A549 (cell line): ENCODE measurements around the gene RAN. TPM values are rescaled to one million over a fixed set of nuclear protein-coding genes. Genes with fewer than 3 reads are reported as not detected.
A peak's percentile ranks its signal among the peaks of the same experiment; 100 is the strongest.

Source experiments
- ATAC-seq, 2 experiments: fragments of 200-7000 bp in 1 of 2; fragments of >200 bp in 1 of 2; cut with Nextera tagmentation in 1 of 2; cut with Tn5 transposase in 1 of 2; 3 replicates each; pipeline versions ENCODE4 v1.8.0 to v1.9.1; 2018 to 2020; ENCODE audit warnings: mild to moderate bottlenecking in 1 of 2, moderate library complexity in 1 of 2
- CTCF ChIA-PET: fragments of 300-600 bp; sonication (Branson Sonifier 250); formaldehyde crosslinking; extraction: SDS; loops from one replicate; lab custom pipeline; 2021; ENCODE audit warnings: antibody characterized with exemption, inconsistent platforms; lab: Yijun Ruan, JAX
- POLR2A ChIA-PET: fragments of 350-600 bp; formaldehyde crosslinking; extraction: SDS; loops from one replicate; lab custom pipeline; 2021; ENCODE audit warnings: antibody characterized with exemption, inconsistent platforms; lab: Yijun Ruan, JAX
- DNase-seq, 2 experiments: peaks; one replicate each; pipeline versions ENCODE4 v3.0.0 to v3.0.0-alpha.2; 2011 to 2016; ENCODE audit warnings: low read depth in 1 of 2, low spot score in 1 of 2
- FAIRE-seq: peaks from 2 replicates; lab custom pipeline; 2011; peaks lifted over from hg19 to GRCh38; lab: Jason Lieb, UNC
- H3K27ac ChIP-seq, 2 experiments: fragments of >200 bp; sonication (Bioruptor Twin); formaldehyde crosslinking; 3 replicates each; pipeline ENCODE4 v1.5.1; 2016 to 2017
- H3K4me1 ChIP-seq: fragments of >200 bp; sonication (Bioruptor Twin); formaldehyde crosslinking; 3 replicates; pipeline ENCODE4 v1.6.1; 2016
- H3K4me2 ChIP-seq: fragments of >200 bp; sonication (Bioruptor Twin); formaldehyde crosslinking; 3 replicates; pipeline ENCODE4 v1.6.1; 2016
- H3K4me3 ChIP-seq: fragments of >200 bp; sonication (Bioruptor Twin); formaldehyde crosslinking; 3 replicates; pipeline ENCODE4 v1.5.1; 2016
- H3K9me3 ChIP-seq: fragments of >200 bp; sonication (Bioruptor Twin); formaldehyde crosslinking; 3 replicates; pipeline ENCODE4 v1.6.1; 2016
- ATOH8 ChIP-seq: fragments of 250-450 bp; sonication (Bioruptor Pico); IDR thresholded peaks from 2 replicates; pipeline ENCODE4 v1.5.0; 2020; ENCODE audit warnings: low read depth, mild to moderate bottlenecking, moderate library complexity
- CBX2 ChIP-seq: fragments of 200-600 bp; sonication (generic); IDR thresholded peaks from 2 replicates; pipeline ENCODE4 v1.6.1; 2016; ENCODE audit warnings: low read depth, mild to moderate bottlenecking, borderline replicate concordance
- E2F6 ChIP-seq: IDR thresholded peaks from 2 replicates; pipeline ENCODE4 v1.6.1; 2012; ENCODE audit warnings: low read depth, borderline replicate concordance
- EP300 ChIP-seq, 2 experiments: fragments of >200 bp; sonication (Bioruptor Twin); formaldehyde crosslinking; IDR thresholded peaks; 2 replicates in 1 of 2; 3 replicates in 1 of 2; pipeline ENCODE4 v1.6.1; 2016 to 2017
- HDAC2 ChIP-seq: fragments of 200-600 bp; sonication (generic); IDR thresholded peaks from 2 replicates; pipeline ENCODE4 v1.6.1; 2016
- MAX ChIP-seq: IDR thresholded peaks from 2 replicates; pipeline ENCODE4 v1.6.1; 2012
- NPAS2 ChIP-seq: fragments of 250-450 bp; sonication (Bioruptor Pico); IDR thresholded peaks from 2 replicates; pipeline ENCODE4 v1.8.0; 2022; ENCODE audit warnings: mild to moderate bottlenecking, moderate library complexity, borderline replicate concordance
- NR3C1 ChIP-seq: fragments of >200 bp; sonication (Bioruptor Twin); formaldehyde crosslinking; IDR thresholded peaks from 3 replicates; pipeline ENCODE4 v1.6.1; 2017
- POLR2AphosphoS2 ChIP-seq: conservative IDR thresholded peaks from 2 replicates; pipeline ENCODE4 v1.6.1; 2012; ENCODE audit warnings: low read length, improper control_type of control experiment, inconsistent platforms
- RAD21 ChIP-seq, 2 experiments: fragments of >200 bp in 1 of 2; sonication (Bioruptor Twin) in 1 of 2; formaldehyde crosslinking in 1 of 2; IDR thresholded peaks in 1 of 2; conservative IDR thresholded peaks in 1 of 2; 2 replicates in 1 of 2; 3 replicates in 1 of 2; pipeline ENCODE4 v1.6.1; 2012 to 2018; ENCODE audit warnings: inconsistent platforms in 1 of 2
- RARB ChIP-seq: fragments of 250-450 bp; sonication (Bioruptor Pico); IDR thresholded peaks from 2 replicates; pipeline ENCODE4 v1.8.0; 2021; ENCODE audit warnings: mild to moderate bottlenecking, moderate library complexity
- SMC3 ChIP-seq: fragments of >200 bp; sonication (Bioruptor Twin); formaldehyde crosslinking; IDR thresholded peaks from 3 replicates; pipeline ENCODE4 v1.6.1; 2018; ENCODE audit warnings: inconsistent platforms
- SREBF2 ChIP-seq: fragments of 450-650 bp; IDR thresholded peaks from 2 replicates; pipeline ENCODE4 v1.6.1; 2014; ENCODE audit warnings: mild to moderate bottlenecking, moderate library complexity
- ZFP36 ChIP-seq: fragments of 450-650 bp; IDR thresholded peaks from 2 replicates; pipeline ENCODE4 v1.6.1; 2014; ENCODE audit warnings: borderline replicate concordance; ENCODE audit not compliant: partially characterized antibody
- ZSCAN20 ChIP-seq: fragments of 250-450 bp; sonication (Bioruptor Pico); IDR thresholded peaks from 2 replicates; pipeline ENCODE4 v1.8.0; 2022; ENCODE audit warnings: mild to moderate bottlenecking, moderate library complexity
- WGBS: methylation state at CpG from one replicate; pipeline ENCODE4 v1.1.6; 2017; ENCODE audit errors: missing lambda C conversion rate; 5-methylcytosine and 5-hydroxymethylcytosine counted together
- polyA plus RNA-seq, 4 experiments: library from polyadenylated mRNA; depleted of rRNA in 3 of 4; stranded (reverse); fragments of >200 nt; fragmentation: RNase III in 1 of 4; extraction: RNeasy Plus Mini Kit Qiagen cat#74134 plus additional on column Dnase treatment in 1 of 4; gene quantifications; 2 replicates in 3 of 4; 3 replicates in 1 of 4; pipeline ENCODE4 v1.2.3, GENCODE V29; 2011 to 2017
- TF ChIP-seq, protein P1 (sequence below): fragments of >200 bp; sonication (Bioruptor Twin); formaldehyde crosslinking; IDR thresholded peaks from 2 replicates; pipeline ENCODE4 v1.6.1; 2016
- TF ChIP-seq, protein P2 (sequence below): IDR thresholded peaks from 2 replicates; pipeline ENCODE4 v1.6.1; 2012
- TF ChIP-seq, protein P3 (sequence below): fragments of >200 bp; sonication (Bioruptor Twin); formaldehyde crosslinking; IDR thresholded peaks from 3 replicates; pipeline ENCODE4 v1.5.1; 2016
- TF ChIP-seq, protein P4 (sequence below): fragments of 200-600 bp; sonication (generic); IDR thresholded peaks from 2 replicates; pipeline ENCODE4 v1.6.1; 2016; ENCODE audit warnings: antibody characterized with exemption, mild to moderate bottlenecking, moderate library complexity

Gene RAN
- polyA plus RNA-seq, 2 of the 4 experiments (the other 2 are of a cell fraction) = 1,941 to 3,303 TPM

GRCh38 chr12:130916241-130916911 is 44.5 kb downstream of the RAN start (continued):
- TF ChIP-seq, protein P1, sequence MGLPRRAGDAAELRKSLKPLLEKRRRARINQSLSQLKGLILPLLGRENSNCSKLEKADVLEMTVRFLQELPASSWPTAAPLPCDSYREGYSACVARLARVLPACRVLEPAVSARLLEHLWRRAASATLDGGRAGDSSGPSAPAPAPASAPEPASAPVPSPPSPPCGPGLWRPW = peak; percentile 38; the same call in 1 of the 2 replicates

DNA sequence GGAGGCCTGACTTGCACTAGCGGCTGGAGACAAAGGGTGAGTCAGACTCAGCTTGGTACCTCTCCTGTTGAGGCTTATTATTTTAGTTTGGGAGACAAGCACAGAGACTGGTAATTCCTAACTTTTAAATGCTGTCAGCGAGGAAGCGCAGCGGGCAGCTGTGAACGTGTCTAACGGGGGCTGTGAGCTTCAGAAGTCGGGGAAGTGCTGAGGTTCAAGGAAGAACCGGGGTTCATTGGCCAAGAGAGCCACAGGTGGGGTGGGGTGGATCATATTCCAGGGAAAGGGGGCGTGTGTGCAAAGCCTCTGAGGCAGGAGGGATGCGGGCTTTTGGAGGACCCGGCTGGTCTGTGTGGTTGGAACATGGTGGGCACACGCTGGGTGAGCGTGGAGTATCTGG is 45.7 kb downstream of the RAN start:
- 50% methylated on average over 13 of the region's 13 CpGs for WGBS
- Histone ChIP-seq H3K9me3 (peaks cover 5% of the 10 kb centered on the region; the same call in 2 of the 3 replicates), H3K4me2 (no peak overlapping the region)
- no peak for ATAC-seq
- TF ChIP-seq POLR2AphosphoS2 (no peak), RAD21 (conservative IDR thresholded peaks at IDR 0.05 in 1 of 2, IDR thresholded peaks at IDR 0.05 in 1 of 2) (no peak), ZFP36 (no peak), CBX2 (no peak)
- TF ChIP-seq, all 56 proteins: peak for 0
- Histone ChIP-seq H3K27ac (no peak overlapping the region), H3K4me1 (peaks cover 15% of the 10 kb centered on the region; the same call in 1 of the 3 replicates), H3K4me3 (no peak overlapping the region)
- CTCF ChIA-PET = interaction anchor here (0.7 to 4.3 kb wide), 11 partner anchors 9 to 1084 kb away, joined by 3 to 45 read pairs (median 7); no protein-coding TSS in a partner anchor
- POLR2A ChIA-PET = no interaction called here
- no peak for FAIRE-seq
- DNase-seq = no peak

DNA sequence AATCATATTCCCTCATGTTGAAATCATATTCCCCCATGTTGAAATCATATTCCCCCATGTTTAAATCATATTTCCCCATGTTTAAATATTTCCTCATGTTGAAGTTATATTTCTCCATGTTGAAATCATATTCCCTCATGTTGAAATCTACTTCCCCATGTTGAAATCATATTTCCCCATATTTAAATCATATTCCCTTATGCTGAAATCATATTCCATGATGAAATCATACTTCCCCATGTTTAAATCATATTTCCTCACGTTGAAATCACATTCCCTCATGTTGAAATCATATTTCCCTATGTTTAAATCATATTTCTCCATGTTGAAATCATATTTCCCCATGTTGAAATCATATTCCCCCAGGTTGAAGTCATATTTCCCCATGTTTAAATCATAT is 47.2 kb downstream of the RAN start:
- no peak for DNase-seq
- TF ChIP-seq NR3C1 = no peak
- no peak for TF ChIP-seq EP300 (IDR thresholded peaks at IDR 0.05)
- TF ChIP-seq SMC3 = no peak
- TF ChIP-seq, protein P2, sequence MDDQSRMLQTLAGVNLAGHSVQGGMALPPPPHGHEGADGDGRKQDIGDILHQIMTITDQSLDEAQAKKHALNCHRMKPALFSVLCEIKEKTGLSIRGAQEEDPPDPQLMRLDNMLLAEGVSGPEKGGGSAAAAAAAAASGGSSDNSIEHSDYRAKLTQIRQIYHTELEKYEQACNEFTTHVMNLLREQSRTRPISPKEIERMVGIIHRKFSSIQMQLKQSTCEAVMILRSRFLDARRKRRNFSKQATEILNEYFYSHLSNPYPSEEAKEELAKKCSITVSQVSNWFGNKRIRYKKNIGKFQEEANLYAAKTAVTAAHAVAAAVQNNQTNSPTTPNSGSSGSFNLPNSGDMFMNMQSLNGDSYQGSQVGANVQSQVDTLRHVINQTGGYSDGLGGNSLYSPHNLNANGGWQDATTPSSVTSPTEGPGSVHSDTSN = no peak
- no peak for TF ChIP-seq NPAS2 (CRISPR knock-in tag)
- no peak for TF ChIP-seq RARB (CRISPR knock-in tag)
- no peak for FAIRE-seq
- WGBS = 0% methylated on average over 1 of the region's 1 CpG
- Histone ChIP-seq H3K9me3 (peaks cover 5% of the 10 kb centered on the region; the same call in 1 of the 3 replicates), H3K4me2 (no peak overlapping the region), H3K4me1 (peaks cover 15% of the 10 kb centered on the region; the same call in 1 of the 3 replicates), H3K4me3 (no peak overlapping the region), H3K27ac (no peak overlapping the region)
- ATAC-seq = no peak
- POLR2A ChIA-PET = no interaction called here
- CTCF ChIA-PET = interaction anchor here (4.3 kb wide), 1 partner anchor 213 kb away, joined by 45 read pairs; no protein-coding TSS in a partner anchor

GRCh38 chr12:130920119-130920703 is 48.3 kb downstream of the RAN start:
- CTCF ChIA-PET = interaction anchor here (0.7 to 1.6 kb wide), 4 partner anchors 13 to 1225 kb away, joined by 3 to 5 read pairs (median 4); no protein-coding TSS in a partner anchor
- no peak for FAIRE-seq

More at GRCh38 chr12:130920119-130920703, 48.3 kb downstream of the RAN start:
- Histone ChIP-seq H3K9me3 (peaks cover 5% of the 10 kb centered on the region; the same call in 1 of the 3 replicates), H3K4me1 (peaks cover 15% of the 10 kb centered on the region; the same call in 1 of the 3 replicates), H3K4me2 (peak overlapping the region; percentile 39; the same call in 2 of the 3 replicates), H3K4me3 (no peak overlapping the region; the same call in 2 of the 3 replicates), H3K27ac (peak overlapping the region in 1 of 2 experiments; percentile 18; a peak in 1 of 6 replicates)
- POLR2A ChIA-PET = no interaction called here
- no peak for DNase-seq
- WGBS = 64% methylated on average over 15 of the region's 15 CpGs
- no peak for ATAC-seq
- TF ChIP-seq MAX (no peak), ZSCAN20 (no peak), EP300 (IDR thresholded peaks at IDR 0.05) (no peak), SREBF2 (no peak), HDAC2 (no peak), POLR2AphosphoS2 (no peak), E2F6 (no peak), ATOH8 (CRISPR knock-in tag) (no peak)
- TF ChIP-seq, protein P3, sequence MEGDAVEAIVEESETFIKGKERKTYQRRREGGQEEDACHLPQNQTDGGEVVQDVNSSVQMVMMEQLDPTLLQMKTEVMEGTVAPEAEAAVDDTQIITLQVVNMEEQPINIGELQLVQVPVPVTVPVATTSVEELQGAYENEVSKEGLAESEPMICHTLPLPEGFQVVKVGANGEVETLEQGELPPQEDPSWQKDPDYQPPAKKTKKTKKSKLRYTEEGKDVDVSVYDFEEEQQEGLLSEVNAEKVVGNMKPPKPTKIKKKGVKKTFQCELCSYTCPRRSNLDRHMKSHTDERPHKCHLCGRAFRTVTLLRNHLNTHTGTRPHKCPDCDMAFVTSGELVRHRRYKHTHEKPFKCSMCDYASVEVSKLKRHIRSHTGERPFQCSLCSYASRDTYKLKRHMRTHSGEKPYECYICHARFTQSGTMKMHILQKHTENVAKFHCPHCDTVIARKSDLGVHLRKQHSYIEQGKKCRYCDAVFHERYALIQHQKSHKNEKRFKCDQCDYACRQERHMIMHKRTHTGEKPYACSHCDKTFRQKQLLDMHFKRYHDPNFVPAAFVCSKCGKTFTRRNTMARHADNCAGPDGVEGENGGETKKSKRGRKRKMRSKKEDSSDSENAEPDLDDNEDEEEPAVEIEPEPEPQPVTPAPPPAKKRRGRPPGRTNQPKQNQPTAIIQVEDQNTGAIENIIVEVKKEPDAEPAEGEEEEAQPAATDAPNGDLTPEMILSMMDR = no peak
- TF ChIP-seq, protein P4, sequence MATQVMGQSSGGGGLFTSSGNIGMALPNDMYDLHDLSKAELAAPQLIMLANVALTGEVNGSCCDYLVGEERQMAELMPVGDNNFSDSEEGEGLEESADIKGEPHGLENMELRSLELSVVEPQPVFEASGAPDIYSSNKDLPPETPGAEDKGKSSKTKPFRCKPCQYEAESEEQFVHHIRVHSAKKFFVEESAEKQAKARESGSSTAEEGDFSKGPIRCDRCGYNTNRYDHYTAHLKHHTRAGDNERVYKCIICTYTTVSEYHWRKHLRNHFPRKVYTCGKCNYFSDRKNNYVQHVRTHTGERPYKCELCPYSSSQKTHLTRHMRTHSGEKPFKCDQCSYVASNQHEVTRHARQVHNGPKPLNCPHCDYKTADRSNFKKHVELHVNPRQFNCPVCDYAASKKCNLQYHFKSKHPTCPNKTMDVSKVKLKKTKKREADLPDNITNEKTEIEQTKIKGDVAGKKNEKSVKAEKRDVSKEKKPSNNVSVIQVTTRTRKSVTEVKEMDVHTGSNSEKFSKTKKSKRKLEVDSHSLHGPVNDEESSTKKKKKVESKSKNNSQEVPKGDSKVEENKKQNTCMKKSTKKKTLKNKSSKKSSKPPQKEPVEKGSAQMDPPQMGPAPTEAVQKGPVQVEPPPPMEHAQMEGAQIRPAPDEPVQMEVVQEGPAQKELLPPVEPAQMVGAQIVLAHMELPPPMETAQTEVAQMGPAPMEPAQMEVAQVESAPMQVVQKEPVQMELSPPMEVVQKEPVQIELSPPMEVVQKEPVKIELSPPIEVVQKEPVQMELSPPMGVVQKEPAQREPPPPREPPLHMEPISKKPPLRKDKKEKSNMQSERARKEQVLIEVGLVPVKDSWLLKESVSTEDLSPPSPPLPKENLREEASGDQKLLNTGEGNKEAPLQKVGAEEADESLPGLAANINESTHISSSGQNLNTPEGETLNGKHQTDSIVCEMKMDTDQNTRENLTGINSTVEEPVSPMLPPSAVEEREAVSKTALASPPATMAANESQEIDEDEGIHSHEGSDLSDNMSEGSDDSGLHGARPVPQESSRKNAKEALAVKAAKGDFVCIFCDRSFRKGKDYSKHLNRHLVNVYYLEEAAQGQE = no peak
